GM21360 (cell line): Measurements from ENCODE around the gene DMRTA2.
"Not testable (repeated sequence)": the region's sequence is repeated elsewhere in the genome, so short reads cannot be mapped to it uniquely, and the experiment has no call there.

Experiments
- ATAC-seq: cut with Tn5 transposase; IDR thresholded peaks from one replicate; pipeline ENCODE4 v1.9.1; 2021; ENCODE audit warnings: mild to moderate bottlenecking, moderate library complexity; ENCODE audit not compliant: unreplicated experiment

DMRTA2 gene

DNA sequence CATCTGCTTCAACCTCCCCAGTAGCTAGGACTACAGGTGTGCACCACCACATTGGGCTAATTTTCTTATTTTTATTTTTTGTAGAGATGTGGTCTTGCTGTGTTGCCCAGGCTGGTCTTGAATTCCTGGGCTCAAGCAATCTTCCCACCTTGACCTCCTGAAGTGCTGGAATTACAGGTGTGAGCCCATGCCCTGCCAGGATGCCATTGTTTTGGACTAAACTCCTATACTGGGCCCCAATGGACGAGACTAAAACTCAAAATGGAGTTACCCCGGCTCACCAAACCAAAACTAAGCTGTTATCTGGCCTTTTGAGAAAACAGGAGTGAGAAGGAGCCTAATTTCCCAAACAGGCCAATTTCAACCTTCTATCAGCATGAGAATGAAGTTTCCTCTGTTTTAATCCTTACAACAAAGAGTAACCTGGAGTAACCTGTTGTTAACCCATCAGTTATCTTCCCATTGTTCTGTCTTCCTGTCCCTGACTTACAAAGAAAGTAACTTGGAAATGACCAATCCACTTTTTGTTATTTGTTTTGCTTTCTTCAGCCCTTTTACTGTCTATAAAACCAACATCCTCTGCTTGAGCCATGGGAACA lies 29.6 kb downstream of the DMRTA2 start:
- ATAC-seq: no peak

DNA sequence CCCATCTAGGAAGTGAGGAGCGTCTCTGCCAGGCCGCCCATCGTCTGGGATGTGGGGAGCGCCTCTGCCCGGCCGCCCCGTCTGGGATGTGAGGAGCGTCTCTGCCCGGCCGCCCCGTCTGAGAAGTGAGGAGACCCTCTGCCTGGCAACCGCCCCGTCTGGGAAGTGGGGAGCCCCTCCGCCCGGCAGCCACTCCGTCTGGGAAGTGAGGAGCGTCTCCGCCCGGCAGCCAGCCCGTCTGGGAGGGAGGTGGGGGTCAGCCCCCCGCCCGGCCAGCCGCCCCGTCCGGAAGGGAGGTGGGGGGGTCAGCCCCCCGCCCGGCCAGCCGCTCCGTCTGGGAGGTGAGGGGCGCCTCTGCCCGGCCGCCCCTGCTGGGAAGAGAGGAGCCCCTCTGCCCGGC lies 41.7 kb downstream of the DMRTA2 start:
- ATAC-seq: not testable (repeated sequence)

DNA sequence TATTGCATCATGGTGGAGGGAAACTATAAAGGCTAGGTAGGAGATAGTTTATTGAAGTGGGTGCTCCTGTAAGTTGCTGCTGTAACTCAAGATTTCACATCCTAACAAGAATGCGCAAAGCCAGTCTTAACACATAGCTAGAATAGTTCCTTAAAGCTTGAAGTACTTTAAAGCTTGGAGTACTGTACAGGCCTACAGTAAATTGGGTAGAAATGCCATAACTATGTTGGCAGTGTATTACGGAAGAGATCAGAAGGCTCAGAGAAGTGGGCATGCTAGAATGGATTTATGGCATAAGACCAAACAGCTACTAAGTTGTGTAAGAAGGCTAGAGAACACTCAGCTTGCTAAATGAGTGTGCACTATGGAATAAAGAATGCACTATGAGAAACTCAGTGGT lies 44.5 kb downstream of the DMRTA2 start:
- ATAC-seq: no peak

- ATAC-seq: no peak
These were observed 49.7 kb downstream of the DMRTA2 start for GRCh38 chr1:50373532-50373931.

DNA sequence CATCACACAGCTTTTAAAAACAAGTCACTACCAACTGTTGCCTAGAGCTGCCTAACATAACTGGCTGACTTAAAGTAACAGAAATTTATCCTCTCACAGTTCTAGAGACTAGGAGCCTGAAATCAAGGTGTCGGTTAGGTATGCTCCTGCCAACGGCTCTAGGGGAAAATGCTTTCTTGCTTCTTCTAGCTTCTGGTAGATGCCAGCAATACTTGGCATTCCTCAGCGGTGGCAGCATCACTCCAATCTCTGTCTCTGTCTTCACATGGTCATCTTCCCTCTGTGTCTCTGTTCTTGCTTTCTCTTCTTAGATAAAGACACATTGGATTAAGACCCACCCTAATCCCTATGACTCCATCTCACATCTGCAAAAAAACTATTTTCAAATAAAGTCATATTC lies 51.5 kb downstream of the DMRTA2 start:
- no peak for ATAC-seq

DNA sequence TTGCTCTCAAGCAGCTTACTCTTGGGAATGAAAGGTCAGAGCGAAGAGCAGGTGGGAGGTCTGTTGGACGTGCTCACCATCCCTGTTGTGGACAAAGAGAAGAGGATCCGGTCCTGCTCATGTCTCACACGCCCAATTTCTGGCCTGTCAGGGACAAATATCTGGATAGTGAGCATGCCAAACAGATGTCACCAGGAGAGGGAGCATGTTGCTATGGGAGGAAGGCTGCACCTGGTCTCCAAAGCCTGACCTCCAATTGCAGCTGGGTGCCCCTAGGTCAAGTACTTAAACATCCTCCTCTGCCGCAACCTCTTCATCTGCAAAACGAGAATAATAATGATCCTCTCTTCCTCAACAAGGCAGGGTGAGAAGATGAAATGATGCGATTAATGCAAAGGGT lies 53.4 kb downstream of the DMRTA2 start:
- ATAC-seq: no peak

DNA sequence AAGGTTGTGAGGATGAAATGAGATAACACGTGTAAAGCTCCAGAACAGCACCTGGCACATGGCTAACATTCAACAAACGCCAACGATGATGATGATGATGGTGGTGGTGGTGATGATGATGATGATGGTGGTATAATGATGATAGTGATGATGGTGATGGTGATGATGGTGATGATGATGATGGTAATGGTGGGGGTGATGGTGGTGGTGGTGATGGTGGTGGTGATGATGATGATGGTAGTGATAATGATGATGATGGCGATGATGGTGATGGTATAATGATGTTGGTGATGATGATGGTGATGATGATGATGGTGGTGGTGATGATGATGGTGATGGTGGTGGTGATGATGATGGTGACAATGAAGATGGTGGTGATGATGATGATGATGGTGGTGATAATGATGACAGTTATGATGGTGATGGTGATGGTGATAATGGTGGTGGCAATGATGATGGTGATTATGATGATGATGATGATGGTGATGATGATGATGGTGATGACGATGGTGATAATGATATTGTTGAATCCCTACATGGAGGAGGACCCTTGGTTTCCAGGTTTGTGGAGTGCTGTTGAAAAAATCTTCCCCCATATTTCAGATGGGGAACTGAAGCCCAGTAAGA lies 54.1 kb downstream of the DMRTA2 start:
- no peak for ATAC-seq

- no peak for ATAC-seq
These were observed 54.9 kb downstream of the DMRTA2 start for GRCh38 chr1:50368179-50369007.
